Raji (cell line): ENCODE data around the gene C13orf46.

Experiments used
- POLR2A ChIP-seq: IDR thresholded peaks from 2 replicates; pipeline ENCODE4 v1.6.1; 2011; ENCODE audit warnings: low read depth, low read length, control low read depth; ENCODE audit not compliant: insufficient read depth

The C13orf46 gene

GRCh38 chr13:114000151-114001040 is 26.5 kb upstream of the C13orf46 start:
- no peak for TF ChIP-seq POLR2A

- TF ChIP-seq POLR2A = no peak
Measured at GRCh38 chr13:113999618-113999910, 25.7 kb upstream of the C13orf46 start.

GRCh38 chr13:113998781-113999617 is 25.1 kb upstream of the C13orf46 start:
- no peak for TF ChIP-seq POLR2A

GRCh38 chr13:113997845-113998751 is 24.2 kb upstream of the C13orf46 start:
- TF ChIP-seq POLR2A = no peak

- TF ChIP-seq POLR2A = no peak
Measured at GRCh38 chr13:113996912-113997745, 23.3 kb upstream of the C13orf46 start.

- no peak for TF ChIP-seq POLR2A
Measured at GRCh38 chr13:113996081-113996911, 22.4 kb upstream of the C13orf46 start.

GRCh38 chr13:113995051-113995601 is 21.2 kb upstream of the C13orf46 start:
- TF ChIP-seq POLR2A = no peak

GRCh38 chr13:113992276-113993005 is 18.6 kb upstream of the C13orf46 start:
- TF ChIP-seq POLR2A = no peak

GRCh38 chr13:113991676-113992179 is 17.9 kb upstream of the C13orf46 start:
- TF ChIP-seq POLR2A = no peak

GRCh38 chr13:113991191-113991669 is 17.4 kb upstream of the C13orf46 start:
- TF ChIP-seq POLR2A = no peak

- TF ChIP-seq POLR2A = no peak
Measured at GRCh38 chr13:113990321-113990837, 16.5 kb upstream of the C13orf46 start.
